Fibroblast of pulmonary artery (primary cell): Measurements from ENCODE around the gene LRRC32.
A peak's percentile ranks its signal among the peaks of the same experiment; 100 is the strongest.

Source experiments
- DNase-seq: peaks from one replicate; pipeline ENCODE4 v3.0.0-alpha.2; 2010; ENCODE audit warnings: low read depth
- H3K4me3 ChIP-seq: replicated peaks from 2 replicates; pipeline ENCODE4 v1.5.1; 2011; ENCODE audit warnings: low read depth, mild to moderate bottlenecking, control low read depth, low read length, moderate library complexity
- TF ChIP-seq, protein P1 (sequence below): IDR thresholded peaks from 2 replicates; pipeline ENCODE4 v1.5.1; 2011; ENCODE audit warnings: mild to moderate bottlenecking, control low read depth, low read length, inconsistent platforms; ENCODE audit errors: missing control alignments

LRRC32 gene

GRCh38 chr11:76699451-76700091 lies 29.0 kb upstream of the LRRC32 start:
- no peak overlapping the region for H3K4me3 ChIP-seq
- TF ChIP-seq, protein P1, sequence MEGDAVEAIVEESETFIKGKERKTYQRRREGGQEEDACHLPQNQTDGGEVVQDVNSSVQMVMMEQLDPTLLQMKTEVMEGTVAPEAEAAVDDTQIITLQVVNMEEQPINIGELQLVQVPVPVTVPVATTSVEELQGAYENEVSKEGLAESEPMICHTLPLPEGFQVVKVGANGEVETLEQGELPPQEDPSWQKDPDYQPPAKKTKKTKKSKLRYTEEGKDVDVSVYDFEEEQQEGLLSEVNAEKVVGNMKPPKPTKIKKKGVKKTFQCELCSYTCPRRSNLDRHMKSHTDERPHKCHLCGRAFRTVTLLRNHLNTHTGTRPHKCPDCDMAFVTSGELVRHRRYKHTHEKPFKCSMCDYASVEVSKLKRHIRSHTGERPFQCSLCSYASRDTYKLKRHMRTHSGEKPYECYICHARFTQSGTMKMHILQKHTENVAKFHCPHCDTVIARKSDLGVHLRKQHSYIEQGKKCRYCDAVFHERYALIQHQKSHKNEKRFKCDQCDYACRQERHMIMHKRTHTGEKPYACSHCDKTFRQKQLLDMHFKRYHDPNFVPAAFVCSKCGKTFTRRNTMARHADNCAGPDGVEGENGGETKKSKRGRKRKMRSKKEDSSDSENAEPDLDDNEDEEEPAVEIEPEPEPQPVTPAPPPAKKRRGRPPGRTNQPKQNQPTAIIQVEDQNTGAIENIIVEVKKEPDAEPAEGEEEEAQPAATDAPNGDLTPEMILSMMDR: no peak
- DNase-seq: no peak

GRCh38 chr11:76698321-76699043 lies 27.9 kb upstream of the LRRC32 start:
- DNase-seq: no peak
- H3K4me3 ChIP-seq: no peak overlapping the region
- TF ChIP-seq, protein P1: peak; percentile 25

GRCh38 chr11:76696756-76697155 lies 26.2 kb upstream of the LRRC32 start:
- no peak for DNase-seq
- no peak overlapping the region for H3K4me3 ChIP-seq
- TF ChIP-seq, protein P1: no peak

DNA sequence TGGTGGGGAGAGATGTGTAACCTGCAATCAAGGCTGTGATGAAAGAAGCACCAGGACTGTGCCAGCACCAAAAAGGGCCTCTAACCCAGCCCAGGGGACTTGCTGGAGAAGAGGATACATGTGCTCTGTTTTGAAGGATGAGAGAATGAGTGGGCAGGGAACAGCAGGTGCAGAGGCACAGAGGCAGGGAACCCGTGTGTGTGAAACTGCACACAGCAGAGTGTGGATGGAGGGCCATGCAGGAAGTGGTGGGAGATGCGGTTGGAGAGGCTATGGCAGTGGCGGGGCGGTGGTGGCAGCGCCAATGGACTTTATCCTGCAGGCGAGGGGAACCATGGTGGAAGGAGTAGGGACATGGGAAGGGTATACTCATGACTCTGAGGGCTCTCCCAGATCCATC lies 25.2 kb upstream of the LRRC32 start:
- no peak overlapping the region for H3K4me3 ChIP-seq
- DNase-seq: no peak
- TF ChIP-seq, protein P1: no peak

DNA sequence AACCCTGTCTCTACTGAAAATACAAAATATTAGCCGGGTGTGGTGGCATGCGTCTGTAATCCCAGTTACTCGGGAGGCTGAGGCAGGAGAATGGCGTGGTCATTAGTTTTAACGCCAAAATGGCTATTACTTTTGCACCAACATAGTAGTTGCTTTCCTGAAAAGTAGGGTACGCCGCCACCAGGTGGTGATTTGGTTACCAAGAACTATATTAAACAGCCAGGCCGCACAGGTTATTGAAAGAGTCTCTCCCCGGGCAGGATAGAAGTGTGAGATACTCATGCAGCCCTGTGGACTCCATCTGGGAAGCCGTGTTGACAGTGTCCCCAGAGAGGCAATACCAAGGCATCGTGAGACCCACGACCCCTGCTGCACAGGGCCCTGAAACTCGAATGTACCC lies 24.6 kb upstream of the LRRC32 start:
- no peak overlapping the region for H3K4me3 ChIP-seq
- no peak for DNase-seq
- TF ChIP-seq, protein P1: no peak

- TF ChIP-seq, protein P1: no peak
- H3K4me3 ChIP-seq: no peak overlapping the region
- DNase-seq: peak; percentile 72
These were observed 24.1 kb upstream of the LRRC32 start for GRCh38 chr11:76694664-76695063.
